HG02870 (cell line): ENCODE measurements around the gene B4GALNT3.

Experiments used
- ATAC-seq: cut with Tn5 transposase; IDR thresholded peaks from one replicate; pipeline ENCODE4 v1.9.1; 2021; ENCODE audit warnings: mild to moderate bottlenecking, moderate library complexity; ENCODE audit not compliant: unreplicated experiment

B4GALNT3 gene

GRCh38 chr12:588024-588322, 128.2 kb downstream of the B4GALNT3 start:
- no peak for ATAC-seq

GRCh38 chr12:588646-589045, 128.9 kb downstream of the B4GALNT3 start:
- ATAC-seq: no peak

- no peak for ATAC-seq
Observed at GRCh38 chr12:590206-590750, 130.5 kb downstream of the B4GALNT3 start.

GRCh38 chr12:591167-592023, 131.7 kb downstream of the B4GALNT3 start:
- no peak for ATAC-seq

- ATAC-seq: no peak
Observed at GRCh38 chr12:592024-592505, 132.3 kb downstream of the B4GALNT3 start.

GRCh38 chr12:593396-594270, 133.9 kb downstream of the B4GALNT3 start:
- no peak for ATAC-seq

GRCh38 chr12:597926-598568, 138.3 kb downstream of the B4GALNT3 start:
- no peak for ATAC-seq

GRCh38 chr12:599756-600155, 140.0 kb downstream of the B4GALNT3 start:
- ATAC-seq: no peak

- ATAC-seq: no peak
Observed at GRCh38 chr12:601976-602699, 142.4 kb downstream of the B4GALNT3 start.

GRCh38 chr12:602700-603068, 142.9 kb downstream of the B4GALNT3 start:
- no peak for ATAC-seq

- ATAC-seq: no peak
Observed at GRCh38 chr12:604956-605355, 145.2 kb downstream of the B4GALNT3 start.

- ATAC-seq: no peak
Observed at GRCh38 chr12:607541-608001, 147.8 kb downstream of the B4GALNT3 start.

GRCh38 chr12:608413-608812, 148.7 kb downstream of the B4GALNT3 start:
- no peak for ATAC-seq

GRCh38 chr12:608921-609320, 149.2 kb downstream of the B4GALNT3 start:
- no peak for ATAC-seq

- no peak for ATAC-seq
Observed at GRCh38 chr12:611721-612120, 152.0 kb downstream of the B4GALNT3 start.

- ATAC-seq: no peak
Observed at GRCh38 chr12:612293-612692, 152.6 kb downstream of the B4GALNT3 start.

- no peak for ATAC-seq
Observed at GRCh38 chr12:612886-613285, 153.1 kb downstream of the B4GALNT3 start.
